ENCODE data around the gene SLC35F1.
A peak's percentile ranks its signal among the peaks of the same experiment; 100 is the strongest.
"Not testable (repeated sequence)": the region's sequence is repeated elsewhere in the genome, so short reads cannot be mapped to it uniquely, and the experiment has no call there.

Gene SLC35F1

GRCh38 chr6:117906958-117907600 lies at the start of gene SLC35F1:
Gene SLC35F1, plus strand, starts transcription at chr6:117907264.
- DNase-seq, result peak; percentile 68

DNA sequence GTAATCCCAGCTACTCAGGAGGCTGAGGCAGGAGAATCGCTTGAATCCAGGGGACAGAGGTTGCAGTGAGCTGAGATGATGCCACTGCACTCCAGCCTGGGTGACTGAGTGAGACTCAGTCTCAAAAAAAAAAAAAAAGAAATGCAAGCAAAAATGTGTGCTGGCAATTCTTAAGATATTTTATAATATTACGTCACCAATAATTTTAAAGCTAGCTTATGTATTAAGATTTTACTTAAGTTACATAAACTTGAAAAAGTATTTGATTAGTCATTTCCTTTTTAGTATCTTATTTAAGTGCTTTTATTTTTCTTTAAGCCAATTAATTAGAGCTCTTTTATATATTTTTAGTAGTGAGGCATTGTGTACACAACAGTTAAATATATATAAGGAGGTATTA lies 48.5 kb upstream of the SLC35F1 start:
- not testable (repeated sequence) for DNase-seq

- DNase-seq, result no peak
These were observed 45.5 kb upstream of the SLC35F1 start for GRCh38 chr6:117861545-117861944.

DNA sequence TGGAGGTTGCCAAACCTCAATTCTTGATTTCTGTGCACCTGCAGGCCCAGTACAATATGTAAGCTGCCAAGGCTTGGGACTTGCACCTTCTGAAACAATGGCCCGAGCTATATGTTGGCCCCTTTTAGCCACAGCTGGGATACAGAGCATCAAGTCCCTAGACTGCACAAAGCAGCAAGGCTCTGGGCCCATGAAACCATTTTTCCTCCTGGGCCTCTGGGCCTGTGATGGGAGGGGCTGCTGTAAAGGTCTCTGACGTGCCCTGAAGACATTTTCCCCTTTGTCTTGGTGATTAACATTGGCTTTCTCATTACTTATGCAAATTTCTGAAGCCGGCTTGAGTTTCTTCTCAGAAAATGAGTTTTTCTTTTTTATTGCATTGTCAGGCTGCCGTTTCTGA lies 40.5 kb upstream of the SLC35F1 start:
- DNase-seq, result no peak

- no peak for DNase-seq
These were observed 36.4 kb upstream of the SLC35F1 start for GRCh38 chr6:117870486-117871242.

DNA sequence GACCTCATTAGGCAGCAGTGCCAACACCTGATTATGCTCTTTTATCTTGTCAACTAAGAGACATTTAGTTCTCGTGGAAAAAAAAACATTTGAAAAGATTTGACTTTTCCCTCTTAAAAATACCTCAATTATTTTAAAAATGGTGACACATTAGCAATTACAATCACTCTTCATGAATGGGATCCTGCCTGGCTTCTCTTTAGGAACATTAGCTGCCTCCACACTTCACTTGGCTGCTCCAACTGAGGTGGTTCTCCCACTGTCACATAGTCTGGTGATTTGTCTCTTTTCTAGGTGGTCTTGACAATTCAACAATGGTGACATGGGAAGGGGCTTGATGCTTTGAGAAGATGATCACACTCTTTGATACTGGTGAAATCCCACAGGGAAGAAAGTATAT lies 26.2 kb upstream of the SLC35F1 start:
- no peak for DNase-seq

DNA sequence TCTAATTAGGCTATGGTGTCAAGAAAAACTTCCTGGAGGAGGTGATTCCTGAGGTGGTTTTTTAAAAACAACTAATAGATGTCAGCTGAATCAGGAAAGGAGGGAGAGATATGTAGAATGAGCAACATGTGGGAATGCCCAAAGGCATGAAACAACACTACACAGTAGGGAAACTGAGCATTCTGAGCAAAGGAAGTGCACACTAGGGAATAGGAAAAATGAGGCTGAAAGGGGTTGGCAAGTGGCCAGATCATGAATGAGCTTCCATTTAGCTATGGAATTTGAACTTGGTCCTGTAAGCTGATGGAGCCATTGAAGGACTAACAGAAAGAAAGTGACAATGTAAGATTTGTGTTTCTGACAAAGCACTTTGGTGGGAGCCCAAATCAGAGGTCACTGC lies 16.9 kb upstream of the SLC35F1 start:
- no peak for DNase-seq

- peak; percentile 16 for DNase-seq
These were observed 532 bp upstream of the SLC35F1 start for GRCh38 chr6:117906507-117906957.

GRCh38 chr6:117907601-117908245 lies 659 bp downstream of the SLC35F1 start:
- peak; percentile 50 for DNase-seq

DNA sequence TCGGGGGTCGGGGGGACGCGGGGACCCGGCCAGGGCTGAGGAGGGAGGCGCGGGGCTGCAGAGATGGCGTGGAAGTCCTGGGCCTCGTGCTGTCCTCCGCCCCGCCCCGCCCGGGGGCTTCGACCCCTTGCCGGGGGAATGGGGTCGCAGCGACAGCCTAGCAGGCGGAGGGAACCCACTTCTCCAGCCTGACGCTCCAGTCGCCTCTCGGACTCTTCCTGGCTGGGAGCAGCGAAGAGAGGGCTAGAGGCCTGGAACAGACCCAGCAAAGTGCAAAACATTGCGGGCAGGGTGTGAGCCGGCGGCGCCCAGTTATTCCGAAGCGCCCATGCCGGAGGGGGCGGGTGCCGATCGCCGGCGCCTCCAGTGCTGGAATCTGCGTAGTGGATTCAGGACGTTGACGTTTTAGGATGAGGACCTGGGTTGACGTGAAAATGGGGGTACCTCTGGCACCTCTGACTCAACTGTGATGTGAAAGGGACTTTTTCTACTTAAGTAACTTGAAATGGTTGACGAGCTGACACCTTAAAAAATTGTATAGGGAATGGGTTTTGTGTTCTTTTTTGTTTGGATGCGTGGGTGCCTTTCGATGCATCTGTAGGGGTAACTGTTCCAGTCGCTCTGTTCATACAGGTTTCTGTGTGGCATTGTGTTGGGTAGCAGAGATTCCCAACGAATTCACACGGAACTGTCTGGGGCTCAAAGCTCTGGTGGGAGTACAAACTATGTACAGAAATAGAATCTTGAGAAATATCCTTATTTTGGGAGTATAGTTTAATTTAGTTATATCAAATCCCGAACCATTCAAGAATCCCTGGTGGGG lies 1.4 kb downstream of the SLC35F1 start:
- DNase-seq, result no peak

- no peak for DNase-seq
These were observed 2.6 kb downstream of the SLC35F1 start for GRCh38 chr6:117909638-117910037.

- no peak for DNase-seq
These were observed 3.5 kb downstream of the SLC35F1 start for GRCh38 chr6:117910549-117910948.

DNA sequence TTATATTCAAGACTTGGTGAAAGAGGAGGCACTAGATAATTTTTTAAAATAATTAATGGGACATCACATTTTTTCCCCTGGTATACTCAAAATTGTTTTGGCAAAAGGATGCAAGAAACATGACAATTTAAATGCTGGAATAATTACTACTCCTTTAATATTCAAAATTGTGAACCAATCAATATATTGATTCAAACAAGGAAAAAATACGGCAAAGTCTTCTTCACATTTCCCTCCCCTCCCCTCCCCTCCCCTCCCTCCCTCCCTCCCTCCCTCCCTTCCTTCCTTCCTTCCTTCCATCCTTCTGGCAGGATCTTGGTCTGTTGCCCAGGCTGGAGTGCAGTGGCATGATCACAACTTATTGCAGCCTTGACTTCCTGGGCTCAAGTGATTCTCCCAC lies 4.1 kb downstream of the SLC35F1 start:
- no peak for DNase-seq

- no peak for DNase-seq
These were observed 4.6 kb downstream of the SLC35F1 start for GRCh38 chr6:117911660-117912059.

DNA sequence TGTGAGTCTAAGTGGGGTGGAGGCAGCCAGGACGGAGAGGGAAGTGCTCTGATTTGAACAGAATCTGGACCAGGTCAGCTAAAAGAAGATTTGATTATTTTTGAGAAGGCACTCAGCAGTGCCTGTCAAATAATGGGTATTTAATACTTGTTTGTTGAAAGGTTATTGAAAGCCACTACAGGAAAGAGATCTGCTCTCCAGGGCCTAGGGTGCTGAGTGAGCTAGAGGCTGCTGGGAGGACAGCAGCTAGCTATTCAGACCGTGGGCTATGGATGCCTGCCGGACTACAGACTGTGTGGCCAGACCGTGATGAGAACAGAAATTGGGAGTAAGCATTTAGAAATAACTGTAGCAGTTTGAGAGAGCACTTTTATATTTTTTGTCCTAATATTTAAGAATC lies 8.8 kb downstream of the SLC35F1 start:
- DNase-seq, result no peak

GRCh38 chr6:117916483-117916882 lies 9.4 kb downstream of the SLC35F1 start:
- no peak for DNase-seq

GRCh38 chr6:117917176-117917575 lies 10.1 kb downstream of the SLC35F1 start:
- no peak for DNase-seq

DNA sequence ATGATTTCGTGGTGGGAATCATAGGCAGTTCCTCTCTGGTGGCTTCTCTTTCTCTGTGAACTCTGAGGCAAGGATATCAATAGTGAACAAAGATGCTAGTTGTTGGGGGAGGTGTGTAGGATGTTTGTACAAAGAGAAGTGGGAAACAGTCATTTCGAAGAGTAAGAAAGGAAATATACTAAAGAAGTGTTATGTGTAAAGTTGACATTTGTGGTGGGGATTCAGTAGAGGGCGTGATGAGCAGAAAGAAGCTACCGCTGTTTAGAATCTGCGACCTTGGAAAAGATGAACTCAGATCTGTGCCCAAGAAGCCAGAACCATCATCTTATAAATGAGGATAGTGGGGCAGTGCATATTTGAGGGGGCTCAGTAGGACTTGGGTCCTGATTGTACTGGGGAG lies 11.4 kb downstream of the SLC35F1 start:
- no peak for DNase-seq

DNA sequence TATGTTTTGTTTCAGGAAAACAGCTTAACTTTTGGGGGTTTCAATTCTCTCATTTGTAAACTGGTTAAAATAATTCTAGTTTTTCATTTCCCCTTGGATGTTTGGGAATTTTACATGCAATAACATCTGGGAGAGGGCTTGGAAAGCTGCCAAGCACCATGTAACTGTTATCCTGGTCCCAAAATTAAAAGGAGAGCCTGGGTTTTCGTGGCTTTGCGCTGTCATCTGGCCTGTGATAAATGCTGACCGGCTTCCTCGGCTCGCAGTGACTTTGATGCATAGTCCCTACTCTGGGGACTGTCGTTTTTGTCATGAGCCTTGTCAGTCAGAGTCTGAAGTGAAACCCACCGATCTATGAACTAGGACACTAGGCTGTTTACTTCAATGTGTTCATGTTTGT lies 12.2 kb downstream of the SLC35F1 start:
- DNase-seq, result no peak

DNA sequence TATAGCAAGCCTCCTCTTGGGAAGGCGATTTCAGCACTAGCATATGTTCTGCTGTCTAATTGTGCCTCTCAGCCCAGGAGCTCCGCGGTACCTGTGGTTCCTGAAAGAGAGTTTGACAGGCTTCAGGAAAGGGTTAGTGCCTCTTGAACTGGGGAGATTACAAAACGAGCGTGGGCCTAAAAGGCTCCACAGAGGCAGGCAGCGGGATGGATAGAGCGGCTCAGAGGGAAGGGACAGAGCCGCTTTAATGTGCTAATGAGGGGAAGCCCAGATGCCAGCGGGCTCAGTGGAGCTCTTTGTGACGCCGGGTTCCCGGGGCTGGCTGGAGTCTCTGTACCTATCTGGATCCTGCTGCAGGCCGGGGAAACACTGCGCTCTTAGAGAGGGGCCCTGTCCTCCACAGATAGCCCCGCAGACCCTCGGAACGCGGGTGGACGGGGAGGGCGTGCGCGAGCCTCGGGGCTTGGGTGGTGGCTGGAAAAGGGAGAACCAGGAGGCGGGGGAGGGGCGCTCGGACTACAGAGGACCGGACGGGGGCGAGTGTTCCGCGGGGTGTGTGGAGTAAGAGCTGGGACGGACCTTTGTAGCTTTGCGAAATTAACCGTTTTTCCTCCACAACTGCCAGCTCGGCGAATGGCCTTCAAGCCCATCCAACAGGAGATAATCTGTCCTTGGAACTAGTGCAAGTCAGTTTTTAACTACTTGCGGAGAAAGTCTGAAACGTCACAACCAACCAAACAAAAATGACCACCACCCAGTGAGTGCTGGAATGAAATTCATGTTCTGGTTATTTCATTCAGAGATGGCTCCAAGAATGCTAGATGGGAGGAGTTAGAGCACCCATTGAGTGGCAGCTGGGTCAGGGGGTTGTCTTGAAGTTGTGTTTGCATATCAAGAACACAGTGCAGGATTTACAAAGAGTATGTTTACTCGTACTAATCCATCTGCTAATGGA lies 13.0 kb downstream of the SLC35F1 start:
- peak; percentile 17 for DNase-seq

- no peak for DNase-seq
These were observed 17.6 kb downstream of the SLC35F1 start for GRCh38 chr6:117924690-117925089.

- no peak for DNase-seq
These were observed 20.8 kb downstream of the SLC35F1 start for GRCh38 chr6:117927866-117928265.

Data from NCI-H1105 (cell line).